Hepatic stellate cell (primary cell): Measurements from ENCODE around the gene ENOSF1.

Experiments
- DNase-seq: peaks from one replicate; pipeline ENCODE4 v3.0.0; 2011; ENCODE audit warnings: low spot score

The ENOSF1 gene

DNA sequence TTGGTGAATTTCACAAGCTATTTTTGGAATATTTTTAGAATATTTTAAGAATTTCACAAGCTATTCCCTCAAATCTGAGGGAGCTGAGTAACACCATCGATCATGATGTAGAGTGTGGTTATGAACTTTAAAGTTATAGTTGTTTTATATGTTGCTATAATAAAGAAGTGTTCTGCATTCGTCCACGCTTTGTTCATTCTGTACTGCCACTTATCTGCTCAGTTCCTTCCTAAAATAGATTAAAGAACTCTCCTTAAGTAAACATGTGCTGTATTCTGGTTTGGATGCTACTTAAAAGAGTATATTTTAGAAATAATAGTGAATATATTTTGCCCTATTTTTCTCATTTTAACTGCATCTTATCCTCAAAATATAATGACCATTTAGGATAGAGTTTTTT lies 39.1 kb downstream of the ENOSF1 start:
- no peak for DNase-seq

DNA sequence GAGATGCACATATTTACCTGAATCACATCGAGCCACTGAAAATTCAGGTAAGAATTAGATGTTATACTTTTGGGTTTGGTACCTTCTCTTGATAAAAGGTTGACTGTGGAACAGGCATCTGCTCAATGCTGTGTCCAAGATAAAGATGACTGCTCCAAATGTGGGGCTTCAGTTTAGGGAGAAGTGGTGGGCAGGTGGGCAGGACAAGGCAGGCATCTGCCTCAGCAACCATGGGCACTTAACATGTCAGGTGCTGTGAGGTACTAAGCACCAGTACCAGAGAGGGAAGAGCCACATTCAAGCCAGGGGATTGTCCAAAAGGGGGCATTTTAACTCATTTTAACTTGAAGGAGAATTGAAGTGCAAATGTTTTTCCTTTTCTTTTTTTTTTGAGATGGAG lies 41.0 kb downstream of the ENOSF1 start:
- no peak for DNase-seq

DNA sequence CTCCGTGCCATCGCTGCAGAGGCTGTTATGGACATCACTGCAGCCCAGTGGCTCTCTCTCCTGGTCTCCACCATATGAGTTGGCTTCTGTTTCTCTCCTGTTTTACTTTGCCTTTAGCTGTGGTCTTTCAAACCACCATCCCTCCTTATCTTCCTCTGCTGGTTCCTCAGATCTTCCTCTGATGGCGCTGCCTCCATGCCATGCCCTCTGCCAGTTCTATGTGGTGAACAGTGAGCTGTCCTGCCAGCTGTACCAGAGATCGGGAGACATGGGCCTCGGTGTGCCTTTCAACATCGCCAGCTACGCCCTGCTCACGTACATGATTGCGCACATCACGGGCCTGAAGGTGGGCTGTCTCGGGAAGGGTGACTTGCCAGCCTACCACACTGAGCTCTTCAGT lies 41.9 kb downstream of the ENOSF1 start:
- DNase-seq: no peak

DNA sequence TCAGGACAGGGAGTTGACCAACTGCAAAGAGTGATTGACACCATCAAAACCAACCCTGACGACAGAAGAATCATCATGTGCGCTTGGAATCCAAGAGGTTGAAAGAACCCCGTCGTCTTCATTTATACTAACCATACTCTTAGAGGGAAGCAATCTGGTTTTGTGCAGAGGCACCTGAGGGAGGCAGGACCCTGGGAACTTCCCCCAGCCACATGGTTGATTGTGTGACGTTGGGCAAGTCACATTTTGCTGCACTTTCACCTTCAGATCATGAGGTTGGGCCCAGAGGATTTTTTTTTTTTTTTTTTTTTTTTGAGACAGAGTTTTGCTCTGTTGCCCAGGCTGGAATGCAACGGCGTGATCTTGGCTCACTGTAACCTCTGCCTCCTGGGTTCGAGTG lies 43.4 kb downstream of the ENOSF1 start:
- DNase-seq: no peak

DNA sequence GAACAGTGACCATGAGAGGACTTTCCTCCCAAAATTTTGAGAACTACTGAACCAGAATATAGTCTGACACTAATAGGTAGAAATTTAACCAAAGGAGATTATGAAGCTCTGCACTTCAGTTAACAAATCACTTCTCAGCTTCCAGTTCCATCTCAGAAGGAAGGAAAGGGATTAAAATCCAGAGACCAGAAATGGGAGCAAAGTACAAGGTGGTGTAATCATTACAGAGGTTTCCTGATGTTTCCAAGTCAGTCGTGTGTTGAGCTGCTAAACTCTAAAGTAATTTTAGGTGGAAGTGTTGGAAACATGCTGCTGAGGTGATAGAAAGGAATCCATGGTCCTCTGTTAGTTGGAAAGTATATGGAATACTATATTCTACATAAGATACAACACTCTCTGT lies 44.2 kb downstream of the ENOSF1 start:
- DNase-seq: no peak

DNA sequence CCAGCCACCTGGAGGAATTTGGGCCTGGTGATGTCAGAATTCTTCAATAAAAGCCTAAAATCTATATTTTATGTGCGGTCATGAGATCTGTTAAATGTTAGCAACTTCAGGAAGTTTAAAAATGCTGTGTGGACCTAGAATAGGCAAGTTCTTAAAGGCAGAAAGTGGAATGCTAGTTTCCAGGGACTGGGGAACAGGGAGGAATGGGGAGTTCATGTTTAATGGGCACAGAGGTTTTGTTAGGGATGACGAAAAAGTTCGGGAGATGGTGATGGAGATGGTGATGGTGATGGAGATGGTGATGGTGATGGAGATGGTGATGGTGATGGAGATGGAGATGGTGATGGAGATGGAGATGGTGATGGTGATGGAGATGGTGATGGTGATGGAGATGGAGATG lies 45.8 kb downstream of the ENOSF1 start:
- no peak for DNase-seq

DNA sequence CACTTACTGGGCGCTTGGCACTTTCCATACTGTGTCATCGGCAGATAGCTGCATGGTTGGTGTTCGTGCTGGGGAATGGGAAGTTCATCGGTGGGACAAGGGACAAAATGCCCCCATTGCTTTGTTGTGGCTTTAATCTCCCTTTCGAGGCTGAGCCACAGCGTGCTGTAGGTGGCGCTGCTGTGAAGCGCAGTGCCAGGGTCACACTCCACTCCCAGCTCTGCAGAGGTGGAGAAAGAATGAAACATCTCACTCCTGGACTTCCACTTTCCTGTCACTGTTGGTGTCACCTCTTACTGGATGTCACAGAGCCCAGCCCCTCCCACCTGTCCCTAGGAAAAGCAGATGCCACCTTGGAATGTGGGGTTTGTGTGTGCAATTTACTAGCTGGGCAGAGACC lies 46.3 kb downstream of the ENOSF1 start:
- no peak for DNase-seq

DNA sequence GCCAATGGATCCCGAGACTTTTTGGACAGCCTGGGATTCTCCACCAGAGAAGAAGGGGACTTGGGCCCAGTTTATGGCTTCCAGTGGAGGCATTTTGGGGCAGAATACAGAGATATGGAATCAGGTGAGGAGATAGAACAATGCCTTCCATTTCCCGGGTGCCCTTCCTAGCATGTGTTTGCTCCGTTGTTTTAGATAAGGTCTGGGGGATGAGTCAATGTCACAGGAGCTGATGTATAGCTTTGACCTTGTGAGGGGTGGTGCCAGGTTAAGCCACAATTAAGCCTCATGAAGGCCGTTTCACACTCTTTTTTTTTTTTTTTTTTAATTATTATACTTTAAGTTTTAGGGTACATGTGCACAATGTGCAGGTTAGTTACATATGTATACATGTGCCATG lies 50.2 kb downstream of the ENOSF1 start:
- no peak for DNase-seq

DNA sequence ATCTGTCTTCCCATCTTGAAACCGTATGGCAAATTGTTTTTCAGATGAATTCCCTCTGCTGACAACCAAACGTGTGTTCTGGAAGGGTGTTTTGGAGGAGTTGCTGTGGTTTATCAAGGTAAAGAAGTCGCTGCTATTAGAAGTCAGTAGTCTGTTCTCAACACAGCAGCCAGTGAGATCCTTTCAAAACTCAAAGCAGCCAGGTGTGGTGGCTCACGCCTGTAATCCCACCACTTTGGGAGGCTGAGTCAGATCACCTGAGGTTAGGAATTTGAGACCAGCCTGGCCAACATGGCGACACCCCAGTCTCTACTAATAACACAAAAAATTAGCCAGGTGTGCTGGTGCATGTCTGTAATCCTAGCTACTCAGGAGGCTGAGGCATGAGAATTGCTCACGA lies 52.8 kb downstream of the ENOSF1 start:
- DNase-seq: no peak

DNA sequence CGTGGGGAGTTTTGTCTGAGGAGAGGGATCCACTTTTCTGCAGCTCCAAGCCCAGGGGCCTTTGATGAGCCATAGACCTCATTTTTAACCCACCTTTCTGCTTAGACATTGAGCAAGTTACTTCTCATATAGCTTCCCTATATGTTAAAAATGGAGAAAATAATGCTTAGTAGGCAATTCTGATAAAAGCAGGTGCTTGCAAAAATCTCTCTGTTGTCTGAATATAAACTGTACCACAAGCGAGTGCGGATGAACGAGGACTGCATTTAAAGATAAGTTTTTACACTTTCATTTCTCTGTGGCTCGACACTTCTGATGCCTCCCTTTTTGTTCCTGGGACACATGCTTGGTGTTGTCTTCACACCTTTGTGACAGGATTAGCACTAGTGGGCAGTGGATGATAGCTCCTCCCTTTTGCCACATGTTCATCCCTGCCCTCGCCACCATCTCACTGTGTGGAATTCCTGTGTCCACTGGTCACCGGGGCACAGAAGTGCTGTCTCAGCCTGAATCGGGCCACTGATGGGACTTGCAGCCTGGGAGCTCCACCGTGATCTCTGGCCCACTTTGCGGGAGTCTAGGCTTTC lies 53.4 kb downstream of the ENOSF1 start:
- DNase-seq: no peak

DNA sequence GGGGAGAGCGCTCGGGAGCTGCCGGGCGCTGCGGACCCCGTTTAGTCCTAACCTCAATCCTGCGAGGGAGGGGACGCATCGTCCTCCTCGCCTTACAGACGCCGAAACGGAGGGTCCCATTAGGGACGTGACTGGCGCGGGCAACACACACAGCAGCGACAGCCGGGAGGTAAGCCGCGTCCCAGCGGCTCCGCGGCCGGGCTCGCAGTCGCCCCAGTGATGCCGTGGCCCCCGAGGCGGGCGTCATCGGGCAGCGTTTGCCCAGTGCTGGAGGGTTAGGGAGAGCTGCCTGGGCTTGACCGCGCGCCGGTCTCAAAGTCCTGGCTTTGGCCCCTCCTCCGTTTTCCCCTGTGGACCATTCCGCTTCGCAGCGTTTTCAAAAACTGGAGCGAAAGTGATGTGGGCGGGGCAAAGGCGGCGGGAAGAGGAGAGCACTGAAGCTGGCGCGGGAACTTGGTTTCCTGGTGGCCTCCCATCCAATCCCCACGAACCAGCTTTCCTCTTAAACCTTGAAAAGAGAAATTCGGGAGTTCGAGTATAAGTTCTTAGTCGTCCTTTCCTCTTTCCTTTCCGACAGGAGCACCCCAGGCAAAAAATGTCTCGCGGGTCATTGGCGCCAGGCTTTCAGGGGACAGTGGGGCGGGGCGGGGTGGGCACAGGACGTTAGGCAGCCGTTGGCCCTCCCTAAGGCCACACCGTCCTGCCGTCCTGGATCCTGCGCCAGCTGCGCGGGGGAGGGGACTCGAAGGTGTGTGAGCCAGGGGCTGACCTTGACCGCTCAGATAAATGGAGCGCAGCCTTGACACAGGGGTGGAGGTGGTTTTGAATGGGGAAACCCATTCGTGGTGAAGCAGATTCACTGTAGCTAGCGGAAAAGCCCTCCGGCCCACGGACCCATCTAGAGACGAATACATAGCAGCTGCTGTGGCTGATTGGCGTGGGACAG lies 54.2 kb downstream of the ENOSF1 start:
- DNase-seq: peak; percentile 88

DNA sequence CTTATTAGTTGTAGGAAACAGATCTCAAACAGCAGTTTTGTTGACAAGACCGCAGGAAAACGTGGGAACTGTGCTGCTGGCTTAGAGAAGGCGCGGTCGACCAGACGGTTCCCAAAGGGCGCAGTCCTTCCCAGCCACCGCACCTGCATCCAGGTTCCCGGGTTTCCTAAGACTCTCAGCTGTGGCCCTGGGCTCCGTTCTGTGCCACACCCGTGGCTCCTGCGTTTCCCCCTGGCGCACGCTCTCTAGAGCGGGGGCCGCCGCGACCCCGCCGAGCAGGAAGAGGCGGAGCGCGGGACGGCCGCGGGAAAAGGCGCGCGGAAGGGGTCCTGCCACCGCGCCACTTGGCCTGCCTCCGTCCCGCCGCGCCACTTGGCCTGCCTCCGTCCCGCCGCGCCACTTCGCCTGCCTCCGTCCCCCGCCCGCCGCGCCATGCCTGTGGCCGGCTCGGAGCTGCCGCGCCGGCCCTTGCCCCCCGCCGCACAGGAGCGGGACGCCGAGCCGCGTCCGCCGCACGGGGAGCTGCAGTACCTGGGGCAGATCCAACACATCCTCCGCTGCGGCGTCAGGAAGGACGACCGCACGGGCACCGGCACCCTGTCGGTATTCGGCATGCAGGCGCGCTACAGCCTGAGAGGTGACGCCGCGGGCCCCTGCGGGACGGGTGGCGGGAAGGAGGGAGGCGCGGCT lies 55.0 kb downstream of the ENOSF1 start, which contains the start of gene TYMS:
TSS of gene TYMS (plus strand) at position 343 of the 690 bp plus-strand sequence. CDS start at position 433, 90 bp downstream.
- peak; percentile 38 for DNase-seq

DNA sequence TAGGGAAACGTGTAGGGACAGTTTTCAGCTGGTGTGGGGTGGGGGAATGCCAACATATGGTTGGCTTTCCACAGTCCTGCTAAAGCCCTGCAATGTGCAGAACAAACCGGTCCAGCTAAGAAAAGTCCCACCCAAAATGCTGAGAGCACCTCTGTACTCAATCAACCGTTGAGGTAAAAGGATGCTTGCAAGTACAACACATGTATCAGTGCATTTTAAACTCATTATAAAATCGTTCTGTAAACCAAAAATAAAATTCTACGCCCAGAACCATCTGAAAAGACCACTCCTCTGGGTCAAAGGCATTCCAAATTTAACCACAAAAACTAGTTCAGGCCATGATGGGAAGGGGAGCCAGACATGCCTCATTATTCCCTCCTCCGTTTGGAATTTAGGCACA lies 57.0 kb downstream of the ENOSF1 start:
- DNase-seq: no peak

DNA sequence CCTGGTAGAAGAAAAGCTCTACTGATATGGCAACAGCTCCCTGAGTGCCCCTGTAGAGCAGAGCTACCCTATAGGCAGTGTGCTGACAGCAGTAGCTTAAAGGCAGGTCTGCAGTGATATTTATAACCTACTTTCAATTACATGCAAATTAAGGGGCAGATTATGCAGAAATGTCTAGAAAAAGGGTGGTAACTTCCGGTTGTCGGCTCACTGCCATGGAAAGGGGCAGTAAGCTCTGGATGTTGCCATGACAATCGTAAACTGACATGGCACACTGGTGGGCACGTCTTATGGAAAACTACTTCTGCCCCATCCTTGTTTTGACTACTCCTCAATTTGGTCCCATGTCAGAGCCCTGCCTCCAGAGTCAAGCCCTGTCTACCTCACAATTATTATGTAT lies 57.8 kb downstream of the ENOSF1 start:
- DNase-seq: no peak

DNA sequence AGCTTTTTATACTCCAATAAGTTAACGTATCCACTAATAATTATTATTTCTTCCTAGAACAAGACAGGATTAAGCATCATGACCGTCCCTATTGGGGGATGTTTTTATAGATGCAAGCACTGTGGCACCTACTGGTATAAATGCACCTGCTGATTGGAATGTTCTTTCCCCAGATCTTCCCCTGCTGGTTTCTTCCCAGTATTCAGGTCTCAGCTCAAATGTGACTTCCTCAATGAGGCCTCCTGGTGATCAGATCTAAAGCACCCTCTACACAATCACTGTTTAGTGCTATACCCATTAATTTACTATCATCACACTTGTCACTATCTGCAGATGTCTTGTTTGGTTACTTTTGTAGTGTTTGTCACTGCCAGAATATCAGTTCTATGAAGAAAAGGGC lies 58.9 kb downstream of the ENOSF1 start:
- no peak for DNase-seq

DNA sequence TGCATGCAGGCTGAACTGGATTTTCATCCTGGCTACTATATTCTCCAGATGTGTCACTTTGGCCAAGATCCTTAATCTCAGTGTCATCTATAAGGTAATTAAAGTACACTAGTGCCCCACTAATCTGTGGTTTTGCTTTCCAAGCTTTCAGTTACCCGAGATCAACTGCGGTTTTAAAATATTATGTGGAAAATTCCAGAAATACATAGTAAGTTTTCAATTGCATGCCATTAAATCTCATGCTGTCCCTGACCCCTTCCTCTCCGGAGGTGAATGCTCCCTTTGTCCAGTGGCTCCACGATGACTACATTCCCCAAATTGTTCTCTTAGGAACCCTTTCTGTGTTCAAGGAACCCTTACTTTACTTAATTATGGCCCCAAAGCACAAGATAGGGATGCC lies 60.3 kb downstream of the ENOSF1 start:
- DNase-seq: no peak

DNA sequence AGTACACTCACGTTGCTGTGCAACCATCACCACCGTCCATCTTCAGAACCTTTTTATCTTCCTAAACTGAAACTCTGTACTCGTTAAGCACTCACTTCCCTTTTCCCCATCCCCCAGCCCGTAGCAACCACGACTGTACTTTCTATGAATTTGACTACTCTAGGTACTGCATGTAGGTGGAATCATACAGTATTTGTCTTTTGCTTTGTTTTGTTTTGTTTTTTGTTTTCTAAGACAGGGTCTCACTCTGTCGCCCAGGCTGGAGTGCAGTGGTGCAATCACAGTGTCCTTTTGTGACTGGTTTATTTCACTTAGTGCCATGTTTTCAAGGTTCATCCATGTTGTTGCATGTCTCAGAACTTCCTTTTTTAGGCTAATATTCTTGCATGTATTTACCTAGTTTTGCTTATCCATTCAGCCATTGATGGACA lies 62.0 kb downstream of the ENOSF1 start:
- DNase-seq: no peak

DNA sequence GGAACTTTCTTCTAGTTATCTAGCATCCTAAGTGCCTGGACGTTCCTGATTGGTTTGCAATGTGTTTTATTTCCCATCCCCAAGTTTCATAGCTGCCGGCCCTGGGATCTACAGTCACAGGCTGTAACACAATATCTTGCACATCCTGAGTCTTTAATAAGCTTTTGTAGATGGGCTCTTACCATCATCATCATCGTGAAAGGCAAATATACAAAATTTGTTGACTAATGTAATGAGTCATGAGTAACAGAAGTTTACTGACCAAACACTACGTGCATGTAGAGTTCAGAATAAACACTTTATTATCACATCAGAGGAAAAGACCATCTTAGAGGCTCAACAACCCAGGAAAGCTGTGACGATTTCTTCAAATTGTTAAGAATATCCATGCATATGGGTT lies 63.1 kb downstream of the ENOSF1 start:
- DNase-seq: no peak

DNA sequence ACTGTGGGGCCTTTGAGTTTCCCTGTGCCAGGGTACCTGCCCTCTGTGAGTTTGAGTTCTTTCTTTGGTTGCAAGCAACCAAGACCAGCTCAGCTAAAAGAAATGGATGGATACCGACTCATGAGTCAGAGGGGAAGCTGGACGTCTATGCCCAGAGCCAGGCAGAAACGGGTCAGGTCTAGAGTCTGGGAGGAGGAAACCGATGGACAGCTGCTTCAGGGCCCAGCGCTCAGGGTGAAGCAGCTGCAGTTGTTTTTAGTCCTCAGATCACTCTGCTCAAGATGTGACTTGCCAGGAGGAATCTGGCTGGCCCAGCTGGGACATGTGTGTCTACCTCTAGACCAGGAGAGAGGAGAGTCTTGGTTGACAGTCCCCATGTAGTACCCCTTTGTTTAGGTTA lies 65.1 kb downstream of the ENOSF1 start:
- no peak for DNase-seq

DNA sequence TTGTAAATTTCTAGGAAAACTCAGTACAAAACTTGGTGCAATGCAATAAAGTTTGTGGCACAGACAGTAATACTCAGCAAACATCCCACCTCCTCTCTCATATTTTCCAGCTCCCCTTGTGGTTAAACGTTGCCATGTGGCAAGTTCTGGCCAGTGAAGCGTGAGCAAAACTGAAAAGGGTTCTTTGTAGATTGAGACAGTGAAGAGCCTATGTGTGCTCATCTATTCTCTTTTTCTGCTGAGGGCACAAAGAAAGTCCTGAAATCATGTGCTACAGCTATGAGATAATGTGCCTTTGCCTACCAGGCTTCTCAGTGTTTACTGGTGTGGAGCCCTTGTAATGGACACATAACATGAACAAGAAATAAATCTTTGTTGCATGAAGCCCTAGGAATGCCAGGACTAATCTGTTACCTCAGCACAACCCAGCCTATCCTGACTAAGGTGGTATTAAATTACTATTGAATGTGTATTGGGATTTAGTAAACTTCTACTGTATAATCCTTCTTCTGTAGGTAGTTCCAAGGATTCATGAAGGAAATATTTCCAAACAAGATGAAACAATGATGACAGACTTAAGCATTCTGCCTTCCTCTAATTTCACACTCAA lies 67.9 kb downstream of the ENOSF1 start:
- DNase-seq: no peak

DNA sequence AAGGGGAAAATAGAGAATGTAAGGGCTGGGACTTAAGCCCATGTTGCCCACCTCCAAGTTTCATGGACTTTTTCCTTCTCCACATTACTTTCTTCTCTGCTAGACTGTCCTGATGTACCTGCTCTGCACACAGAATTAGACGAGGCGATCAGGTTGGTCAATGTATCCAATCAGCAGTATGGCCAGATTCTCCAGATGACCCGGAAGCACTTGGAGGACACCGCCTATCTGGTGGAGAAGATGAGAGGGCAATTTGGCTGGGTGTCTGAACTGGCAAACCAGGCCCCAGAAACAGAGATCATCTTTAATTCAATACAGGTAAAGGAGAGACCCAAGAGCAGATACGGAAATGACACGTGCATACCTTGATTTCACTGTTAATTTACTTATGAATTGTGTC lies 71.2 kb downstream of the ENOSF1 start:
- DNase-seq: no peak

DNA sequence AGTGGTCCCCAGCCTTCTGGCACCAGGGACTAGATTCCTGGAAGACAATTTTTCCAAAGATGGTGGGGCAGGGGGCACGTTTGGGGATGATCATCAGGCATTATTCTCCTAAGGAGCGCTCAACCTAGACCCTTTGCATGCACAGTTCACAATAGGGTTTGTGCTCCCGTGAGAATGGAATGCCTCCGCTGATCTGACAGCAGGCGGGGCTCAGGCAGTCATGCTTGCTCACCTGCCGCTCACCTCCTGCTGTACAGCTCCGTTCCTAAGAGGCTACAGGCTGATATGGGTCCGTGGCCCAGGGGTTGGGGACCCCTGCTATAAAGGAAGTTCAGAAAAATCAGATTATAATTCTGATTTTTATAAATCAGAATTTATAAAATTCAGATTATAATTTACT lies 77.3 kb downstream of the ENOSF1 start:
- DNase-seq: no peak
